Fibroblast of the aortic adventitia (primary cell): ENCODE data around the gene RNF13. TPM values are rescaled to one million over a fixed set of nuclear protein-coding genes. Genes with fewer than 3 reads are reported as not detected.
"Not testable (repeated sequence)": the region's sequence is repeated elsewhere in the genome, so short reads cannot be mapped to it uniquely, and the experiment has no call there.

Source experiments
- DNase-seq: peaks from one replicate; pipeline ENCODE4 v3.0.0-alpha.2; 2010; ENCODE audit warnings: low read depth
- H3K4me3 ChIP-seq: 2 replicates; pipeline ENCODE4 v1.5.1; 2011; ENCODE audit warnings: low read depth, mild to moderate bottlenecking, control low read depth, low read length, moderate library complexity
- CTCF ChIP-seq: IDR thresholded peaks from 2 replicates; pipeline ENCODE4 v1.5.1; 2011; ENCODE audit warnings: mild to moderate bottlenecking, low read length, control low read depth, inconsistent platforms; ENCODE audit not compliant: insufficient read depth
- total RNA-seq: library from RNA; depleted of rRNA; stranded (reverse); fragments of >200 nt; gene quantifications from 2 replicates; pipeline ENCODE4 v1.2.3, GENCODE V29; 2012; ENCODE audit warnings: low replicate concordance

The RNF13 gene
- total RNA-seq, 1 donor = 68.8 TPM

GRCh38 chr3:149941186-149941585 is 128.2 kb downstream of the RNF13 start:
- H3K4me3 ChIP-seq = no peak overlapping the region
- TF ChIP-seq CTCF = no peak
- no peak for DNase-seq

- H3K4me3 ChIP-seq = no peak overlapping the region
- TF ChIP-seq CTCF = no peak
- peak; percentile 15 for DNase-seq
Observed at GRCh38 chr3:149941946-149942345, 128.9 kb downstream of the RNF13 start.

- H3K4me3 ChIP-seq = no peak overlapping the region
- DNase-seq = no peak
- no peak for TF ChIP-seq CTCF
Observed at GRCh38 chr3:149942409-149942808, 129.4 kb downstream of the RNF13 start.

- DNase-seq = not testable (repeated sequence)
Observed at GRCh38 chr3:149943966-149944365, 131.0 kb downstream of the RNF13 start.

GRCh38 chr3:149947231-149947630 is 134.2 kb downstream of the RNF13 start:
- DNase-seq = no peak
- no peak overlapping the region for H3K4me3 ChIP-seq
- no peak for TF ChIP-seq CTCF

More at GRCh38 chr3:149943966-149944365, 131.0 kb downstream of the RNF13 start:
- not testable (repeated sequence) for H3K4me3 ChIP-seq

- no peak for DNase-seq
- TF ChIP-seq CTCF = no peak
- no peak overlapping the region for H3K4me3 ChIP-seq
Observed at GRCh38 chr3:149949181-149949580, 136.2 kb downstream of the RNF13 start.

- no peak for DNase-seq
- no peak overlapping the region for H3K4me3 ChIP-seq
- no peak for TF ChIP-seq CTCF
Observed at GRCh38 chr3:149954812-149955211, 141.8 kb downstream of the RNF13 start.

- TF ChIP-seq CTCF = no peak
- no peak overlapping the region for H3K4me3 ChIP-seq
- DNase-seq = peak; percentile 18
Observed at GRCh38 chr3:149955449-149955848, 142.4 kb downstream of the RNF13 start.
